ENCODE measurements around the gene LHFPL5. TPM values are rescaled to one million over a fixed set of nuclear protein-coding genes. Genes with fewer than 3 reads are reported as not detected.

The LHFPL5 gene
- 0.51 TPM for polyA plus RNA-seq (2012; ENCODE audit: insufficient read depth, insufficient read length, low read depth)

DNA sequence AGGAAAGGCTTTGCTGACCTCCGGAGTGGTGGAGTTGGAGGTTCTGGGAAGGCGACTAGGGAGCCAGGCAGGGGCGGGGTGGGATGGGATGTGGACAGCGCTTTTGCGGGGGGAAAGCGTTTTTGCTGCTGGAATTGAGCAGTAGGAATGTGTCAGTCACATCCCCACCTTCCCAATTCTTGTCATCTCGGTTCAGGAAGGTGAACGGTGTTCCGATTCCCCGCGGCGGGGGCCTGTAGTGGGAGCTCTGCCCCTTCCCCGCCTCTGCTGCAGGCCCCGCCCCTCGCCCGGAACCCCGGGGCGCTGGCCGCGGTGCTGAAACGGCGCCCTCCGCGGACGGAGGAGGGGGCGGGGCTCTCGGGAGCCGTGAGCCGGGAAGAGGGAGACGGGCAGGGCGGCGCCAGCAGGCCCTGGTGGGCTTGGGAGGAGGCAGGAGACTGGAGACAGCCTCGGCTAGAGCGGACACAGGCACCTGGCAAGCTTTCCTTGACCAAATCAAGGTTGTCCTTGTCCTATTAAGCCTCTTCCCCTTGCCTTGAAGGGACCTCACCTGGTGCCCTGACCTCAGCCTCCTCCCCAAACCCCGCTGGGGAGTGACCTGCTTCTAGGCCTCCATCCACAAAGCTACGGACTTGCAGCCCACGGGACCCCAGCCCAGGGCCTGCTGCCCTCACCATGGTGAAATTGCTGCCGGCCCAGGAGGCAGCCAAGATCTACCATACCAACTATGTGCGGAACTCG lies at the start of gene LHFPL5:
LHFPL5 (plus strand) TSS at position 357 of the 741 bp plus-strand sequence; CDS start at position 676, 319 bp downstream.
- H3K27me3 ChIP-seq = no peaks in the 10 kb centered on the region
- H3K4me3 ChIP-seq (ENCODE audit: low read depth, low read length) = peak within 1 kb of the TSS; percentile 61
- no peaks in the 10 kb centered on the region for H3K9me3 ChIP-seq
- TF ChIP-seq, protein P1, sequence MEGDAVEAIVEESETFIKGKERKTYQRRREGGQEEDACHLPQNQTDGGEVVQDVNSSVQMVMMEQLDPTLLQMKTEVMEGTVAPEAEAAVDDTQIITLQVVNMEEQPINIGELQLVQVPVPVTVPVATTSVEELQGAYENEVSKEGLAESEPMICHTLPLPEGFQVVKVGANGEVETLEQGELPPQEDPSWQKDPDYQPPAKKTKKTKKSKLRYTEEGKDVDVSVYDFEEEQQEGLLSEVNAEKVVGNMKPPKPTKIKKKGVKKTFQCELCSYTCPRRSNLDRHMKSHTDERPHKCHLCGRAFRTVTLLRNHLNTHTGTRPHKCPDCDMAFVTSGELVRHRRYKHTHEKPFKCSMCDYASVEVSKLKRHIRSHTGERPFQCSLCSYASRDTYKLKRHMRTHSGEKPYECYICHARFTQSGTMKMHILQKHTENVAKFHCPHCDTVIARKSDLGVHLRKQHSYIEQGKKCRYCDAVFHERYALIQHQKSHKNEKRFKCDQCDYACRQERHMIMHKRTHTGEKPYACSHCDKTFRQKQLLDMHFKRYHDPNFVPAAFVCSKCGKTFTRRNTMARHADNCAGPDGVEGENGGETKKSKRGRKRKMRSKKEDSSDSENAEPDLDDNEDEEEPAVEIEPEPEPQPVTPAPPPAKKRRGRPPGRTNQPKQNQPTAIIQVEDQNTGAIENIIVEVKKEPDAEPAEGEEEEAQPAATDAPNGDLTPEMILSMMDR (IDR thresholded peaks at IDR 0.05; ENCODE audit: low read depth, low read length) = no peak
- no peaks in the 10 kb centered on the region for H3K36me3 ChIP-seq
- H3K4me1 ChIP-seq = no peaks in the 10 kb centered on the region
- DNase-seq = peak; percentile 80

DNA sequence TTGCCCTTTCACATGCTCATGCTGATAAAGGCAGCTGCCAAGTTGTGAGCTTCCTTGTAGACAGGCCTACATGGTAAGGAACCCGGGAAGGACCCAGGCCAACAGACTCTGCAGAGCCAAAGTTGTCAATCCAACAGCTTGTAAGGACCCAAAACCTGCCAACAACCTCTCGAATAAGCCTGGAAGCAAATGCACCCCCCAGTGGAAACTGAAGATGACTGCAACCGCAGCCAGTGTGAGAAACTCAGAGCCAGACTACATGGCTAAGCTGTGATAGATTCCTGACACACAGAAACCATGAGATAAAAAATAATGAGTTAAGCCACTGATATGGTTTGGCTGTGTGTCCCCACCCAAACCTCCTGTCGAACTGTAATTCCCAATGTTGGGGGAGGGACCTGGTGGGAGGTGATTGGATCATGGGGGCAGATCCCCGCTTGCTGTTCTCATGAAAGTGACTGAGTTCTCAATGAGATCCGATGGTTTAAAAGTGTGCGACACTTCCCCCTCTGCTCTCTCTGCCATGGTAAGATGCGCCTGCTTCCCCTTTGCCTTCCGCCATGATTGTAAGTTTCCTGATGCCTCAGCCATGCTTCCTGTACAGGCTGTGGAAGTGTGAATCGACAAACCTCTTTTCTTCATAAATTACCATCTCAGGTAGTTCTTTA lies 47.6 kb upstream of the LHFPL5 start:
- Histone ChIP-seq H3K4me3 (ENCODE audit: low read depth, low read length) (no peak overlapping the region), H3K36me3 (no peaks in the 10 kb centered on the region), H3K4me1 (no peaks in the 10 kb centered on the region), H3K27me3 (no peaks in the 10 kb centered on the region), H3K9me3 (no peaks in the 10 kb centered on the region)
- TF ChIP-seq, protein P1 (IDR thresholded peaks at IDR 0.05; ENCODE audit: low read depth, low read length) = peak; percentile 43
- DNase-seq = no peak

DNA sequence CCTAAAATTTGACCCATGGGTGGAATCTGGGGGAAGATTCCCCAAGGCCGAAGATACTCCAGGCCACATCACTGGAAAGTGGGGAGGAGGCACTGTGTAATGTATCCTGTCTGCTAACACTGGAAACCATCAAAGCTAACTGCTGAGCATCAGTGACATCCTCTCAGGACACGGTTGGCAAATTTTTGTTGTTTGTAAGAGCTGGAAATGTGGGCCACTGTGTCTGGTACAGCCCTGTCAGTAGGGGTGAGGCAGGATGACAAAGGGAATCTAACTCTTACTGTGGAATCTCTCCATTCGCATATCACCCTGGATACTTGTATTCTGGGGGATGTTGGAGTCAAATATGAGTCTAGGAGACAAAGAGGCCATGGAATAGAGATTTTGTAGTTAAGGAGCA lies 45.7 kb upstream of the LHFPL5 start:
- Histone ChIP-seq H3K4me1 (no peaks in the 10 kb centered on the region), H3K9me3 (no peaks in the 10 kb centered on the region), H3K4me3 (ENCODE audit: low read depth, low read length) (no peak overlapping the region), H3K27me3 (0 out of 2 replicates have a peak, but pooled peaks cover 3% of the 10 kb centered on the region), H3K36me3 (no peaks in the 10 kb centered on the region)
- TF ChIP-seq, protein P1 (IDR thresholded peaks at IDR 0.05; ENCODE audit: low read depth, low read length) = no peak
- no peak for DNase-seq

DNA sequence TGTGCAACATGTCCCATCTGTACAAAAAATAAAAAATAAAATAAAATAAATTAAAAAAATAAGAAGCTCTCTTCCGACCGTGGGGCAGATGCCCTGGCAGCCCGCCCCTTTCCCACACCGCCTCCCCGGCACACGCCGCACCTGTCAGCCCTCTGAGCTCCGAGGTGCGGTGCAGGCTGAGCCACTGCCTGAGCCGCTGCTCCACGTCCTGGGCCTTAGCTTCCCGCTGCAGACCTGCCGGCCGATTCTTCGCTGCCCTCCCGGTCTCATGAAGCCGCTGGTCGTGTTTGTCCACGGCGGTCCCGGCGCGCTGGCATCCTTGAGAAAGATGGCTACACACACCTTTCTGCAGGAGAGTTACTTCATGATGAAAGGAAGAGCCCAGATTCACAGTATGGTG lies 39.4 kb upstream of the LHFPL5 start:
- Histone ChIP-seq H3K4me1 (no peaks in the 10 kb centered on the region), H3K9me3 (no peaks in the 10 kb centered on the region), H3K27me3 (0 out of 2 replicates have a peak, but pooled peaks cover 3% of the 10 kb centered on the region), H3K36me3 (no peaks in the 10 kb centered on the region), H3K4me3 (ENCODE audit: low read depth, low read length) (no peak overlapping the region)
- TF ChIP-seq, protein P1 (IDR thresholded peaks at IDR 0.05; ENCODE audit: low read depth, low read length) = no peak
- no peak for DNase-seq

DNA sequence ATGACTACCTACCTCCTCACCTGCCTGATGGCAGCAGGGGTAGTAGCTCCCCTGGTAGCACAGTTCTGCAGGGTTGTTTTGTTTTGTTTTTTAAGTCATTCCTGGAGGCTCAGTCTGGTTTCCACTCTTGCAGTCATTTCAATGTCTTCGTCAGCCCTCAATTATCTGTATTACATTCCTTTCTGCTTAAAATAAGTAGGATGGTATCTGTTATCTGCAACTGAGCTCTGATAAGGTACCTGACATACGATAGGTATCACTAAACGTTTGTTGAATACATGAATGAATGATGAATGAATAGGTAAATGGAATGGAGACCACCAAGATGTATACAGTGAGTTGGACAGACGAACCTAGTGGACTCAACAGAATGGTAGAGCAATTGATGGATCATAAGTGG lies 35.9 kb upstream of the LHFPL5 start:
- TF ChIP-seq, protein P1 (IDR thresholded peaks at IDR 0.05; ENCODE audit: low read depth, low read length) = no peak
- DNase-seq = no peak
- Histone ChIP-seq H3K9me3 (no peaks in the 10 kb centered on the region), H3K36me3 (no peaks in the 10 kb centered on the region), H3K4me3 (ENCODE audit: low read depth, low read length) (no peak overlapping the region), H3K27me3 (no peaks in the 10 kb centered on the region), H3K4me1 (no peaks in the 10 kb centered on the region)

DNA sequence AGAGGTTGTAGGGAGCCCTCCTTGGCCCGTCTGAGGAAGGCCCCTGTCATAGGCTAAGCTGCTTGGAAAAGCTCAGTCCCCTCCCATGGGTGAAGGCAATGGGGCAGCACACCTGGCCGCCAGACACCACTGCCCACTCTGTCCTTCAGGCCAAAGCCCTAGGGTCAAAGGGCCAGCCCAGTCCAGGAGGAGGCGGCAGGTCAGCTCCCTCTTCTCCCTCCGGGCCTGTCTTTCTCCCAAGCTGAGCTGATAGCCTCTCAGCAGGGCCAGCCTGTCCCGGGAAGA lies 33.9 kb upstream of the LHFPL5 start:
- Histone ChIP-seq H3K4me1 (no peaks in the 10 kb centered on the region), H3K9me3 (no peaks in the 10 kb centered on the region), H3K4me3 (ENCODE audit: low read depth, low read length) (no peak overlapping the region), H3K27me3 (no peaks in the 10 kb centered on the region), H3K36me3 (no peaks in the 10 kb centered on the region)
- TF ChIP-seq, protein P1 (IDR thresholded peaks at IDR 0.05; ENCODE audit: low read depth, low read length) = no peak
- DNase-seq = no peak

Data from BE2C (cell line).